Testis (tissue), 3 donors: Measurements from ENCODE around the gene TMEM129. TPM values are rescaled to one million over a fixed set of nuclear protein-coding genes. Genes with fewer than 3 reads are reported as not detected.

Source experiments
- DNase-seq: peaks from one replicate; pipeline ENCODE4 v3.0.0-alpha.2; 2019
- H3K27ac ChIP-seq, 2 donors: fragments of 200-600 bp; sonication (generic); one replicate each; pipeline ENCODE4 v1.5.1; 2019
- H3K27me3 ChIP-seq: fragments of 200-600 bp; sonication (generic); one replicate; pipeline ENCODE4 v1.5.1; 2019
- H3K36me3 ChIP-seq: fragments of 200-600 bp; sonication (generic); one replicate; pipeline ENCODE4 v1.5.1; 2017; ENCODE audit warnings: low read depth; ENCODE audit errors: missing control alignments
- H3K4me1 ChIP-seq: fragments of 200-600 bp; sonication (generic); one replicate; pipeline ENCODE4 v1.5.1; 2019
- H3K4me3 ChIP-seq, 2 donors: fragments of 200-600 bp; sonication (generic); one replicate each; pipeline ENCODE4 v1.5.1; 2017 to 2019
- H3K9me3 ChIP-seq: fragments of 200-600 bp; sonication (generic); one replicate; pipeline ENCODE4 v1.5.1; 2017
- CTCF ChIP-seq, 3 experiments: fragments of 450-650 bp in 2 of 3; fragments of 200-600 bp in 1 of 3; sonication (generic) in 1 of 3; IDR thresholded peaks; one replicate each; pipeline ENCODE4 v1.5.1; 2016 to 2019; ENCODE audit warnings: antibody characterized with exemption in 3 of 3, mild to moderate bottlenecking in 2 of 3, moderate library complexity in 1 of 3
- POLR2A ChIP-seq: fragments of 450-650 bp; IDR thresholded peaks from one replicate; pipeline ENCODE4 v1.6.1; 2017; ENCODE audit warnings: antibody characterized with exemption, mild to moderate bottlenecking, moderate library complexity
- WGBS, 2 donors: methylation state at CpG; one replicate each; pipeline ENCODE4 v1.1.5; 2018; 5-methylcytosine and 5-hydroxymethylcytosine counted together
- intact Hi-C: fragments of 100-400 bp; cut with DNase I; formaldehyde crosslinking; loops from one replicate; pipeline ENCODE4 v1.15.1; 2023; ENCODE audit warnings: low total_unique reads
- polyA plus RNA-seq: library from polyadenylated mRNA; stranded (reverse); fragments of 350-450 nt; fragmentation: Illumina TruSeq; extraction: RNeasy Lipid Tissue Mini Kit (QIAGEN cat#74804); gene quantifications from one replicate; pipeline ENCODE4 v1.2.3, GENCODE V29; 2014; ENCODE audit warnings: low read depth, low replicate concordance; ENCODE audit not compliant: insufficient read depth
- total RNA-seq, 2 donors: library from RNA; depleted of rRNA; stranded (reverse); fragments of >200 nt; gene quantifications; one replicate each; pipeline ENCODE4 v1.2.3, GENCODE V29; 2016

The TMEM129 gene
- total and polyA plus RNA-seq, 3 donors from 2014 or later = 34.0 to 76.4 (median 76.1) TPM

DNA sequence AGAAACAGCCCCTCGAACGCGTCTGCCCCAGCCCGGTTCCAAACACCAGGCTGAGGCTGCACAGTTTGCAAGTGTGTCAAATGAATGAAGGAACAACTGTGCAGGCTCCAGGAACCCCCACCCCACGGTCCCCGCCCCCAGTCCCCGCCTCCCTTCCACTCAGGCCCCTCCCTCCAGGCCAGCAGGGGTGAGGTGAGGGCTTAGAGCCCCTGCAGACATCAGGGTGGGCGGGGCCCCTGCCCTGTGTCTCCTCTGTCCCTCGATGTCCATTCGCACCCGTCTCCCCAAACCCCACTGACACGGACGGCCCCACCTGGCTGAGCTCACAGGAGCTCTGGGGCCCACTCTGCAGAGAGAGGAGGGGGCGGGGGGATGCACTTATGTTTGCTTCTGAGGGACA, 28.7 kb upstream of the TMEM129 start:
- WGBS, 2 donors = 72 to 80% methylated on average over 11 to 14 of the region's 14 CpGs
- no peak for DNase-seq
- H3K27ac ChIP-seq = no peak overlapping the region
- no peak overlapping the region for H3K4me3 ChIP-seq
- no peaks in the 10 kb centered on the region for H3K9me3 ChIP-seq
- H3K27me3 ChIP-seq = no peaks in the 10 kb centered on the region
- H3K4me1 ChIP-seq = no peaks in the 10 kb centered on the region
- intact Hi-C loops = loop anchor here (10.0 kb wide), 1 partner anchor 155 kb away; no protein-coding TSS in a partner anchor
- TF ChIP-seq POLR2A (no peak), CTCF (IDR thresholded peaks at IDR 0.05) (no peak)
- no peaks in the 10 kb centered on the region for H3K36me3 ChIP-seq

- Histone ChIP-seq H3K4me3 (no peak overlapping the region), H3K9me3 (no peaks in the 10 kb centered on the region), H3K4me1 (no peaks in the 10 kb centered on the region), H3K36me3 (no peaks in the 10 kb centered on the region), H3K27ac (no peak overlapping the region), H3K27me3 (no peaks in the 10 kb centered on the region)
- DNase-seq = no peak
- WGBS, 2 donors = 83% methylated on average over 2 of the region's 3 CpGs; no CpG with 5 or more reads in 1 of the 2 donors
- intact Hi-C loops = no loop called here
- TF ChIP-seq POLR2A = no peak
- no peak for TF ChIP-seq CTCF (IDR thresholded peaks at IDR 0.05)
These were observed 28.2 kb upstream of the TMEM129 start for GRCh38 chr4:1749370-1749769.

- H3K27ac ChIP-seq = no peak overlapping the region
- H3K36me3 ChIP-seq = no peaks in the 10 kb centered on the region
- no peaks in the 10 kb centered on the region for H3K4me1 ChIP-seq
- no peaks in the 10 kb centered on the region for H3K9me3 ChIP-seq
- DNase-seq = peak; percentile 78
- TF ChIP-seq CTCF (IDR thresholded peaks at IDR 0.05) = peak; percentile 52 to 81 (median 52)
- no peak for TF ChIP-seq POLR2A
- no peaks in the 10 kb centered on the region for H3K27me3 ChIP-seq
- intact Hi-C loops = no loop called here
- no peak overlapping the region for H3K4me3 ChIP-seq
- 22 to 54% methylated on average over 12 to 28 of the region's 29 CpGs for WGBS, 2 donors
These were observed 27.4 kb upstream of the TMEM129 start for GRCh38 chr4:1748465-1748995.

GRCh38 chr4:1747603-1747967, 26.5 kb upstream of the TMEM129 start:
- Histone ChIP-seq H3K9me3 (no peaks in the 10 kb centered on the region), H3K36me3 (no peaks in the 10 kb centered on the region), H3K27ac (no peak overlapping the region), H3K4me3 (no peak overlapping the region), H3K27me3 (no peaks in the 10 kb centered on the region), H3K4me1 (no peaks in the 10 kb centered on the region)
- 92% methylated on average over 16 of the region's 16 CpGs; no CpG with 5 or more reads in 1 of the 2 donors for WGBS, 2 donors
- intact Hi-C loops = no loop called here
- TF ChIP-seq CTCF (IDR thresholded peaks at IDR 0.05) (no peak), POLR2A (no peak)
- DNase-seq = no peak

GRCh38 chr4:1746919-1747602, 25.9 kb upstream of the TMEM129 start:
- 73 to 82% methylated on average over 15 to 32 of the region's 33 CpGs for WGBS, 2 donors
- DNase-seq = peak; percentile 43
- Histone ChIP-seq H3K27me3 (no peaks in the 10 kb centered on the region), H3K4me1 (no peaks in the 10 kb centered on the region), H3K4me3 (no peak overlapping the region), H3K36me3 (no peaks in the 10 kb centered on the region), H3K9me3 (no peaks in the 10 kb centered on the region), H3K27ac (no peak overlapping the region)
- TF ChIP-seq POLR2A (no peak), CTCF (IDR thresholded peaks at IDR 0.05) (no peak)
- intact Hi-C loops = no loop called here
